ENCODE results near the gene BEST1. TPM values are rescaled to one million over a fixed set of nuclear protein-coding genes. Genes with fewer than 3 reads are reported as not detected.

The BEST1 gene
- total and polyA plus RNA-seq, 2 of the 13 experiments (the other 11 are each of a cell fraction or from before 2014, with no cell fraction given) = 0.09 to 0.65 TPM

GRCh38 chr11:61947486-61948210 lies 2.5 kb upstream of the BEST1 start (continued):
- TF ChIP-seq ARID5B (CRISPR knock-in tag; IDR thresholded peaks at IDR 0.05) (0 out of 2 replicates have a peak, but pooled peaks have one; percentile 11), TEAD2 (CRISPR knock-in tag; IDR thresholded peaks at IDR 0.05) (no peak), HHEX (CRISPR knock-in tag; IDR thresholded peaks at IDR 0.05) (no peak), MAFF (IDR thresholded peaks at IDR 0.05; ENCODE audit: low read depth, low read length) (no peak), PAWR (CRISPR knock-in tag; IDR thresholded peaks at IDR 0.05; ENCODE audit: borderline replicate concordance) (no peak), ZNF891 (CRISPR knock-in tag; IDR thresholded peaks at IDR 0.05) (no peak), ZNF710 (CRISPR knock-in tag; IDR thresholded peaks at IDR 0.05; ENCODE audit: borderline replicate concordance) (no peak), TGIF2 (CRISPR knock-in tag; IDR thresholded peaks at IDR 0.05) (no peak), STAG1 (CRISPR knock-in tag; IDR thresholded peaks at IDR 0.05) (peak; percentile 98), ZSCAN29 (CRISPR knock-in tag; conservative IDR thresholded peaks at IDR 0.05) (0 out of 2 replicates have a peak, but pooled peaks have one; percentile 25), HOXD1 (CRISPR knock-in tag; IDR thresholded peaks at IDR 0.05) (no peak), ZNF234 (CRISPR knock-in tag; conservative IDR thresholded peaks at IDR 0.05) (no peak), ZNF83 (CRISPR knock-in tag; IDR thresholded peaks at IDR 0.05; ENCODE audit: borderline replicate concordance) (no peak), ZNF660 (CRISPR knock-in tag; IDR thresholded peaks at IDR 0.05; ENCODE audit: borderline replicate concordance, low read depth) (no peak), ASH2L (IDR thresholded peaks at IDR 0.05; ENCODE audit: insufficient read length, low read depth, low read length) (no peak), TEAD3 (CRISPR knock-in tag; optimal IDR thresholded peaks at IDR 0.05; ENCODE audit: borderline replicate concordance) (peak; percentile 43), PHF5A (CRISPR knock-in tag; IDR thresholded peaks at IDR 0.05; ENCODE audit: low read depth, unreplicated experiment) (no peak), ZMYM4 (CRISPR knock-in tag; IDR thresholded peaks at IDR 0.05) (0 out of 2 replicates have a peak, but pooled peaks have one; percentile 33)
- TF ChIP-seq, protein P1, sequence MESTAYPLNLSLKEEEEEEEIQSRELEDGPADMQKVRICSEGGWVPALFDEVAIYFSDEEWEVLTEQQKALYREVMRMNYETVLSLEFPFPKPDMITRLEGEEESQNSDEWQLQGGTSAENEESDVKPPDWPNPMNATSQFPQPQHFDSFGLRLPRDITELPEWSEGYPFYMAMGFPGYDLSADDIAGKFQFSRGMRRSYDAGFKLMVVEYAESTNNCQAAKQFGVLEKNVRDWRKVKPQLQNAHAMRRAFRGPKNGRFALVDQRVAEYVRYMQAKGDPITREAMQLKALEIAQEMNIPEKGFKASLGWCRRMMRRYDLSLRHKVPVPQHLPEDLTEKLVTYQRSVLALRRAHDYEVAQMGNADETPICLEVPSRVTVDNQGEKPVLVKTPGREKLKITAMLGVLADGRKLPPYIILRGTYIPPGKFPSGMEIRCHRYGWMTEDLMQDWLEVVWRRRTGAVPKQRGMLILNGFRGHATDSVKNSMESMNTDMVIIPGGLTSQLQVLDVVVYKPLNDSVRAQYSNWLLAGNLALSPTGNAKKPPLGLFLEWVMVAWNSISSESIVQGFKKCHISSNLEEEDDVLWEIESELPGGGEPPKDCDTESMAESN (CRISPR knock-in tag; conservative IDR thresholded peaks at IDR 0.05) = no peak
- TF ChIP-seq, protein P2, sequence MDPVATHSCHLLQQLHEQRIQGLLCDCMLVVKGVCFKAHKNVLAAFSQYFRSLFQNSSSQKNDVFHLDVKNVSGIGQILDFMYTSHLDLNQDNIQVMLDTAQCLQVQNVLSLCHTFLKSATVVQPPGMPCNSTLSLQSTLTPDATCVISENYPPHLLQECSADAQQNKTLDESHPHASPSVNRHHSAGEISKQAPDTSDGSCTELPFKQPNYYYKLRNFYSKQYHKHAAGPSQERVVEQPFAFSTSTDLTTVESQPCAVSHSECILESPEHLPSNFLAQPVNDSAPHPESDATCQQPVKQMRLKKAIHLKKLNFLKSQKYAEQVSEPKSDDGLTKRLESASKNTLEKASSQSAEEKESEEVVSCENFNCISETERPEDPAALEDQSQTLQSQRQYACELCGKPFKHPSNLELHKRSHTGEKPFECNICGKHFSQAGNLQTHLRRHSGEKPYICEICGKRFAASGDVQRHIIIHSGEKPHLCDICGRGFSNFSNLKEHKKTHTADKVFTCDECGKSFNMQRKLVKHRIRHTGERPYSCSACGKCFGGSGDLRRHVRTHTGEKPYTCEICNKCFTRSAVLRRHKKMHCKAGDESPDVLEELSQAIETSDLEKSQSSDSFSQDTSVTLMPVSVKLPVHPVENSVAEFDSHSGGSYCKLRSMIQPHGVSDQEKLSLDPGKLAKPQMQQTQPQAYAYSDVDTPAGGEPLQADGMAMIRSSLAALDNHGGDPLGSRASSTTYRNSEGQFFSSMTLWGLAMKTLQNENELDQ (CRISPR knock-in tag; IDR thresholded peaks at IDR 0.05; ENCODE audit: borderline replicate concordance) = no peak
